Smooth muscle cell (in vitro differentiated cells): ENCODE measurements around the gene ARVCF. TPM values are rescaled to one million over a fixed set of nuclear protein-coding genes. Genes with fewer than 3 reads are reported as not detected.

Experiments used
- DNase-seq: peaks from one replicate; lab custom pipeline; 2025; ENCODE audit not compliant: unreplicated experiment; lab: John Stamatoyannopoulos, UW
- H2AFZ ChIP-seq: fragments of 200-600 bp; sonication (generic); 2 replicates; pipeline ENCODE4 v1.6.0; 2016; ENCODE audit warnings: antibody characterized with exemption, low read depth, mild to moderate bottlenecking
- H3F3A ChIP-seq: fragments of 200-600 bp; sonication (generic); 2 replicates; pipeline ENCODE4 v1.6.0; 2017; ENCODE audit warnings: antibody characterized with exemption, low read depth
- H3K27ac ChIP-seq: fragments of 200-600 bp; sonication (generic); 2 replicates; pipeline ENCODE4 v1.5.1; 2016; ENCODE audit warnings: low read depth, mild to moderate bottlenecking
- H3K27me3 ChIP-seq: fragments of 200-600 bp; sonication (generic); 2 replicates; pipeline ENCODE4 v1.6.1; 2016; ENCODE audit warnings: low read depth, mild to moderate bottlenecking
- H3K36me3 ChIP-seq: fragments of 200-600 bp; sonication (generic); 2 replicates; pipeline ENCODE4 v1.5.1; 2016; ENCODE audit warnings: low read depth
- H3K4me1 ChIP-seq: fragments of 200-600 bp; sonication (generic); 2 replicates; pipeline ENCODE4 v1.5.1; 2016; ENCODE audit warnings: low read depth
- H3K4me2 ChIP-seq: fragments of 200-600 bp; sonication (generic); 2 replicates; pipeline ENCODE4 v1.6.0; 2016; ENCODE audit warnings: mild to moderate bottlenecking
- H3K4me3 ChIP-seq: fragments of 200-600 bp; sonication (generic); 2 replicates; pipeline ENCODE4 v1.5.1; 2016; ENCODE audit warnings: mild to moderate bottlenecking
- H3K79me2 ChIP-seq: fragments of 200-600 bp; sonication (generic); 2 replicates; pipeline ENCODE4 v1.6.0; 2016; ENCODE audit warnings: low read depth, mild to moderate bottlenecking
- H3K9ac ChIP-seq: fragments of 200-600 bp; sonication (generic); 2 replicates; pipeline ENCODE4 v1.6.0; 2016; ENCODE audit warnings: low read depth
- H3K9me3 ChIP-seq: fragments of 200-600 bp; sonication (generic); replicated peaks from 2 replicates; pipeline ENCODE4 v1.5.1; 2016; ENCODE audit warnings: low read depth
- H4K20me1 ChIP-seq: fragments of 200-600 bp; sonication (generic); 2 replicates; pipeline ENCODE4 v1.6.0; 2016; ENCODE audit warnings: low read depth
- WGBS: methylation state at CpG from one replicate; pipeline ENCODE4 v1.1.7; 2016; ENCODE audit warnings: low lambda C conversion rate; 5-methylcytosine and 5-hydroxymethylcytosine counted together
- polyA plus RNA-seq: library from polyadenylated mRNA; unstranded; fragments of >200 nt; fragmentation: Nextera tagmentation; extraction: Ambion mirVana; gene quantifications from 2 replicates; pipeline ENCODE4 v1.2.1, GENCODE V29; 2016
- total RNA-seq: library from RNA; depleted of rRNA; stranded (reverse); fragments of >200 nt; gene quantifications from 2 replicates; pipeline ENCODE4 v1.2.3, GENCODE V29; 2014
- TF ChIP-seq, protein P1 (sequence below): fragments of 200-600 bp; sonication (generic); IDR thresholded peaks from 2 replicates; pipeline ENCODE4 v1.5.1; 2017; ENCODE audit warnings: borderline replicate concordance, mild to moderate bottlenecking, antibody characterized with exemption; ENCODE audit not compliant: insufficient read depth, poor library complexity, severe bottlenecking

Gene ARVCF
- total and polyA plus RNA-seq, 2 experiments from 2014 or later, result 5.4 to 10.6 TPM

DNA sequence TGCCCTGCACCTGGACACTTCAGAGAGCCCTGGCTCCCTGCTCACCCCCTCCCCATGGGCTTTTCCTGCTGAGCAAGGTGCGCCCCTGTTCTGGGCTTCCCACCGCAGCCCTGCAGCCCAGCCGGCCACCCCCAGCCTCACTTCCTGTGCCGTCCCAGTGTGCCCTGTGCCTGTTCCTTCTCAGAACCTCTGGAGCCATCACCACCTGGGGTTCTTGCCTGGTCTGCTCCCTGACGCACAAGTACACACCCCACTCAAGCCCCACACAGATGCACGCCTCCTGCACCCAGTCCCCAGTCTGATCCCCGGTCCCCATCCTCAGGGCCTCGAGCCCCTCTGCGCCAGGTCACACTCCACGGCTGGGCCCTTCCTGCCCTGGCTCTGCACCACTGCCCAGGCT lies 39.5 kb upstream of the ARVCF start:
- Histone ChIP-seq H3K4me1 (no peaks in the 10 kb centered on the region), H3K36me3 (no peaks in the 10 kb centered on the region), H3K9me3 (no peaks in the 10 kb centered on the region), H3K9ac (no peak overlapping the region), H2AFZ (no peak overlapping the region), H3K4me2 (no peak overlapping the region), H3K27me3 (no peaks in the 10 kb centered on the region), H3F3A (no peaks in the 10 kb centered on the region), H4K20me1 (peaks cover 8% of the 10 kb centered on the region), H3K79me2 (no peaks in the 10 kb centered on the region), H3K27ac (no peak overlapping the region), H3K4me3 (no peak overlapping the region)
- TF ChIP-seq, protein P1, sequence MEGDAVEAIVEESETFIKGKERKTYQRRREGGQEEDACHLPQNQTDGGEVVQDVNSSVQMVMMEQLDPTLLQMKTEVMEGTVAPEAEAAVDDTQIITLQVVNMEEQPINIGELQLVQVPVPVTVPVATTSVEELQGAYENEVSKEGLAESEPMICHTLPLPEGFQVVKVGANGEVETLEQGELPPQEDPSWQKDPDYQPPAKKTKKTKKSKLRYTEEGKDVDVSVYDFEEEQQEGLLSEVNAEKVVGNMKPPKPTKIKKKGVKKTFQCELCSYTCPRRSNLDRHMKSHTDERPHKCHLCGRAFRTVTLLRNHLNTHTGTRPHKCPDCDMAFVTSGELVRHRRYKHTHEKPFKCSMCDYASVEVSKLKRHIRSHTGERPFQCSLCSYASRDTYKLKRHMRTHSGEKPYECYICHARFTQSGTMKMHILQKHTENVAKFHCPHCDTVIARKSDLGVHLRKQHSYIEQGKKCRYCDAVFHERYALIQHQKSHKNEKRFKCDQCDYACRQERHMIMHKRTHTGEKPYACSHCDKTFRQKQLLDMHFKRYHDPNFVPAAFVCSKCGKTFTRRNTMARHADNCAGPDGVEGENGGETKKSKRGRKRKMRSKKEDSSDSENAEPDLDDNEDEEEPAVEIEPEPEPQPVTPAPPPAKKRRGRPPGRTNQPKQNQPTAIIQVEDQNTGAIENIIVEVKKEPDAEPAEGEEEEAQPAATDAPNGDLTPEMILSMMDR, result no peak
- DNase-seq, result no peak
- WGBS, result 95% methylated on average over 10 of the region's 10 CpGs

DNA sequence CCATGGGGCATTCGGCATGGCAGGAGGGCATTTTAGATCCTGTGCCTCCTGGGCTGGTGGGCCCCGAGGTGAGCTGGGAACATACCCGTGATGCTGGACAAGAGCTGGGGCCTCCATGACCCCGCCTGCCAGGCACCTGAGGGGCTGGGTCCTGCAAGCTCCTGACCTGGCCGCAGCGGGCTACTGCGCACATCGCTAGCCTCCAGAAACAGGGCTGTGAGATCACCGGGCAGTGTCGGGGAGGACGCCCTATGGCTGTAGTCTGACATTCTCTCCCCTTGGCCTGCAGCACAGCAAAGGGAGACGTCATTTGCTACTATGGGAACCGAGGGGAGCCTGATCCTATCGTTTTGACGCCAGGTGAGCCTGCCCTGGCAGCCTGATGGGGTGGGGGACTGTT lies 39.0 kb upstream of the ARVCF start:
- no peaks in the 10 kb centered on the region for H3K9me3 ChIP-seq
- peaks cover 8% of the 10 kb centered on the region for H4K20me1 ChIP-seq
- H3K9ac ChIP-seq, result no peak overlapping the region
- no peak for DNase-seq
- H3K27me3 ChIP-seq, result no peaks in the 10 kb centered on the region
- no peak overlapping the region for H2AFZ ChIP-seq
- TF ChIP-seq, protein P1, result no peak
- H3K79me2 ChIP-seq, result no peaks in the 10 kb centered on the region
- H3K27ac ChIP-seq, result no peak overlapping the region
- no peak overlapping the region for H3K4me2 ChIP-seq
- WGBS, result 98% methylated on average over 15 of the region's 15 CpGs
- H3K36me3 ChIP-seq, result no peaks in the 10 kb centered on the region
- H3K4me3 ChIP-seq, result no peak overlapping the region
- H3K4me1 ChIP-seq, result no peaks in the 10 kb centered on the region
- H3F3A ChIP-seq, result no peaks in the 10 kb centered on the region

DNA sequence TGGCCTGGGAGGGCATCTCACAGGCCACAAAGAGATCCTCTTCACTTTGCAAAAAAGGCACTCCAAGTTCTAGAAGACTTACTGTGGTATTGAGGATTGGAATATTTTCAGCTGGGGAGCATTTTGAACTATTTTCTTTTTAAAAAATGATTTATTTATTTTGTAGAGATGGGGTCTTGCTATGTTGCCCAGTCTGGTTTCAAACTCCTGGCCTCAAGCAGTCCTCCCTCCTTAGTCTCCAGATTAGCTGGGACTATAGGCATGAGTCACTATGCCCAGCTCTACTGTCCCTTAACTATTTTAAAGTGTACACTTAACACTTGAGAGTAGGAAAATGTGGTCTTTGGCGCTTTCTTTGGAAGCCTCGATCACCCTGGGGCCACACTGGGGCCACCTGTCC lies 38.5 kb upstream of the ARVCF start:
- no peak overlapping the region for H3K4me3 ChIP-seq
- H3K9ac ChIP-seq, result no peak overlapping the region
- DNase-seq, result no peak
- TF ChIP-seq, protein P1, result no peak
- no peaks in the 10 kb centered on the region for H3K9me3 ChIP-seq
- H3K79me2 ChIP-seq, result no peaks in the 10 kb centered on the region
- no peak overlapping the region for H3K27ac ChIP-seq
- H3K36me3 ChIP-seq, result no peaks in the 10 kb centered on the region
- H2AFZ ChIP-seq, result no peak overlapping the region
- H4K20me1 ChIP-seq, result peaks cover 8% of the 10 kb centered on the region
- H3K4me1 ChIP-seq, result no peaks in the 10 kb centered on the region
- WGBS, result 95% methylated on average over 2 of the region's 2 CpGs
- no peak overlapping the region for H3K4me2 ChIP-seq
- no peaks in the 10 kb centered on the region for H3F3A ChIP-seq
- no peaks in the 10 kb centered on the region for H3K27me3 ChIP-seq

DNA sequence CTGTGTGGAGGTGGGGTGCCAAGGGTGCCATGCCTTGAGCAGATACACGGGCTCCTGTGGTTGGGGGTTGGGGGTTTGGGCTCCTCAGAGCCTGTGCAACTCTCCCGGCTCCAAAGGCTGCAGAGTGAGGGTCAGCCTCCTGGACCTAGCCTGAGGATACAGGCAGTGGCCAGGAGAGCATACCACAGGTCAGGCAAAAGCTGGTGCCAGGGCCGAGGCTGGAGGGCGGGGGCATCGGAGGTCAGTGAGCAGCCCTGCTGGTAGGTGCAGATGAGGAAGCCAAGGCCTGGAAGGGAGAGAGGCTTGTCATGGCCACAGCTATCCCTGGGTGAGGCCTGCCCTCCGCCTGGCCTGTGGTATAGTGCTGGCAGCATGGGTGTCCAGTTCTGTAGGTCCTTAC lies 37.9 kb upstream of the ARVCF start:
- Histone ChIP-seq H4K20me1 (peaks cover 6% of the 10 kb centered on the region), H3K9me3 (no peaks in the 10 kb centered on the region), H3K27me3 (no peaks in the 10 kb centered on the region), H2AFZ (no peak overlapping the region), H3K9ac (no peak overlapping the region), H3K4me3 (no peak overlapping the region), H3F3A (no peaks in the 10 kb centered on the region), H3K79me2 (no peaks in the 10 kb centered on the region), H3K4me2 (no peak overlapping the region), H3K27ac (no peak overlapping the region), H3K36me3 (no peaks in the 10 kb centered on the region), H3K4me1 (no peaks in the 10 kb centered on the region)
- DNase-seq, result no peak
- WGBS, result 95% methylated on average over 6 of the region's 6 CpGs
- TF ChIP-seq, protein P1, result no peak
